HCT116 (cell line): ENCODE measurements around the gene VHLL. TPM values are rescaled to one million over a fixed set of nuclear protein-coding genes. Genes with fewer than 3 reads are reported as not detected.

Experiments
- ATAC-seq: fragments of 200-7000 bp; cut with Tn5 transposase; 2 replicates; pipeline ENCODE4 v1.9.1; 2020; ENCODE audit warnings: mild to moderate bottlenecking, moderate library complexity
- BruUV-seq: library from RNA; stranded (reverse); fragments of 400-500 nt; replicated peaks from 2 replicates; lab custom pipeline; 2021; lab: Mats Ljungman, UMichigan
- CTCF ChIA-PET: fragments of 300-600 bp; sonication (Branson Sonifier 250); formaldehyde crosslinking; loops from one replicate; lab custom pipeline; 2021; ENCODE audit warnings: antibody characterized with exemption; lab: Charles Lee
- POLR2A ChIA-PET: fragments of 300-600, 350-600 bp; sonication (Branson Sonifier 250); formaldehyde crosslinking; loops from one replicate; lab custom pipeline; 2021; ENCODE audit warnings: antibody characterized with exemption; lab: Charles Lee
- RAD21 ChIA-PET, 2 experiments: fragments of 300-600 bp; sonication (Branson Sonifier 250); formaldehyde crosslinking; loops; one replicate each; lab custom pipeline; 2023; ENCODE audit warnings: low total read pairs in 2 of 2; ENCODE audit not compliant: uncharacterized antibody in 2 of 2, unreplicated experiment in 2 of 2, low non-redundant PET in 1 of 2; lab: Charles Lee
- DNase-seq: peaks from one replicate; pipeline ENCODE4 v3.0.0-alpha.2; 2010; ENCODE audit warnings: low read depth, low spot score
- H2AFZ ChIP-seq: fragments of 200-600 bp; shearing (Covaris generic), sonication (generic); 2 replicates; pipeline ENCODE4 v1.6.1; 2017; ENCODE audit warnings: low read depth, mixed run types, mixed read lengths, antibody characterized with exemption, low read length; ENCODE audit not compliant: poor library complexity, severe bottlenecking
- H3K27ac ChIP-seq: 2 replicates; pipeline ENCODE4 v1.5.1; 2012; ENCODE audit warnings: low read depth, low read length
- H3K27me3 ChIP-seq: fragments of 200-600 bp; sonication (generic); 2 replicates; pipeline ENCODE4 v1.6.1; 2016; ENCODE audit warnings: mixed run types, low read length, mixed read lengths; ENCODE audit not compliant: insufficient read depth
- H3K36me3 ChIP-seq, 2 experiments: fragments of 200-500 bp in 1 of 2; fragments of 200-600 bp in 1 of 2; sonication (Bioruptor generic) in 1 of 2; sonication (generic) in 1 of 2; 2 replicates each; pipeline versions ENCODE4 v1.5.1 to v1.6.1; 2014 to 2016; ENCODE audit warnings: low read length in 2 of 2, inconsistent platforms in 1 of 2, mixed read lengths in 1 of 2, mixed run types in 1 of 2; ENCODE audit not compliant: insufficient read depth in 2 of 2, control insufficient read depth in 1 of 2
- H3K4me1 ChIP-seq, 2 experiments: fragments of 200-600 bp in 1 of 2; sonication (generic) in 1 of 2; 2 replicates each; pipeline versions ENCODE4 v1.5.1 to v1.6.1; 2012 to 2017; ENCODE audit warnings: low read length in 2 of 2, inconsistent platforms in 1 of 2, mild to moderate bottlenecking in 1 of 2, mixed read lengths in 1 of 2, mixed run types in 1 of 2, moderate library complexity in 1 of 2; ENCODE audit not compliant: insufficient read depth in 2 of 2, control insufficient read depth in 1 of 2
- H3K4me2 ChIP-seq: fragments of 200-600 bp; sonication (generic); 2 replicates; pipeline ENCODE4 v1.6.1; 2017; ENCODE audit warnings: mixed run types, low read length, mixed read lengths
- H3K4me3 ChIP-seq, 2 experiments: fragments of 200-600 bp in 1 of 2; sonication (generic) in 1 of 2; replicated peaks in 1 of 2; 2 replicates each; pipeline ENCODE4 v1.5.1; 2011 to 2016; ENCODE audit warnings: low read length in 2 of 2, control low read depth in 1 of 2, low read depth in 1 of 2, mild to moderate bottlenecking in 1 of 2, mixed read lengths in 1 of 2, mixed run types in 1 of 2
- H3K79me2 ChIP-seq: fragments of 200-600 bp; sonication (generic); 2 replicates; pipeline ENCODE4 v1.6.1; 2017; ENCODE audit warnings: mild to moderate bottlenecking, mixed run types, low read length, moderate library complexity, mixed read lengths; ENCODE audit not compliant: insufficient read depth
- H3K9ac ChIP-seq: fragments of 200-600 bp; sonication (generic); 2 replicates; pipeline ENCODE4 v1.6.1; 2016; ENCODE audit warnings: low read length, mixed read lengths
- H3K9me2 ChIP-seq: fragments of 200-600 bp; sonication (generic), shearing (Covaris generic); 2 replicates; pipeline ENCODE4 v1.6.1; 2017; ENCODE audit warnings: mixed run types, mild to moderate bottlenecking, moderate library complexity; ENCODE audit not compliant: insufficient read depth
- H3K9me3 ChIP-seq, 2 experiments: fragments of 200-500 bp in 1 of 2; fragments of 200-600 bp in 1 of 2; sonication (Bioruptor generic) in 1 of 2; sonication (generic) in 1 of 2; 2 replicates each; pipeline ENCODE4 v1.6.1; 2014 to 2017; ENCODE audit warnings: low read length in 2 of 2, mixed read lengths in 2 of 2, inconsistent platforms in 1 of 2, low read depth in 1 of 2, mild to moderate bottlenecking in 1 of 2, mixed run types in 1 of 2, moderate library complexity in 1 of 2; ENCODE audit not compliant: control insufficient read depth in 1 of 2, insufficient read depth in 1 of 2
- H4K20me1 ChIP-seq: fragments of 200-600 bp; sonication (generic), shearing (Covaris generic); 2 replicates; pipeline ENCODE4 v1.6.1; 2017; ENCODE audit warnings: mixed run types, mild to moderate bottlenecking, moderate library complexity; ENCODE audit not compliant: insufficient read depth
- CEBPB ChIP-seq: IDR thresholded peaks from 2 replicates; pipeline ENCODE4 v1.6.1; 2012; ENCODE audit warnings: low read depth
- CTCF ChIP-seq, 3 experiments: fragments of 200-600 bp in 1 of 3; sonication (generic) in 1 of 3; IDR thresholded peaks in 2 of 3; conservative IDR thresholded peaks in 1 of 3; 2 replicates each; pipeline ENCODE4 v1.5.1; 2012 to 2017; ENCODE audit warnings: low read depth in 2 of 3, low read length in 2 of 3, antibody characterized with exemption in 1 of 3, borderline replicate concordance in 1 of 3, control low read depth in 1 of 3, mild to moderate bottlenecking in 1 of 3, mixed read lengths in 1 of 3, mixed run types in 1 of 3, moderate library complexity in 1 of 3; ENCODE audit not compliant: insufficient read depth in 1 of 3
- MAX ChIP-seq: IDR thresholded peaks from 2 replicates; pipeline ENCODE4 v1.6.1; 2012
- POLR2A ChIP-seq: IDR thresholded peaks from 2 replicates; pipeline ENCODE4 v1.7.0; 2011; ENCODE audit warnings: borderline replicate concordance; ENCODE audit not compliant: insufficient read depth, insufficient read length; ENCODE audit errors: extremely low read depth
- RAD21 ChIP-seq: IDR thresholded peaks from 2 replicates; pipeline ENCODE4 v1.6.1; 2012; ENCODE audit warnings: low read depth, mild to moderate bottlenecking
- SIN3A ChIP-seq: IDR thresholded peaks from 2 replicates; pipeline ENCODE4 v1.6.1; 2012; ENCODE audit warnings: low read depth
- TCF7L2 ChIP-seq: IDR thresholded peaks from 2 replicates; pipeline ENCODE4 v1.7.0; 2011; ENCODE audit warnings: borderline replicate concordance, inconsistent platforms; ENCODE audit not compliant: insufficient read depth, insufficient read length; ENCODE audit errors: extremely low read depth
- ZFX ChIP-seq: fragments of 450-650 bp; IDR thresholded peaks from 2 replicates; pipeline ENCODE4 v1.6.1; 2017
- intact Hi-C: fragments of 100-400 bp; cut with micrococcal nuclease; formaldehyde crosslinking; loops from 2 replicates; pipeline ENCODE4 v1.10.0; 2022
- total RNA-seq: library from RNA; stranded (reverse); gene quantifications from one replicate; pipeline ENCODE4 v1.2.1, GENCODE V29; 2021; ENCODE audit not compliant: unreplicated experiment

The VHLL gene
- total RNA-seq, 1 experiment from 2014 or later: not detected

DNA sequence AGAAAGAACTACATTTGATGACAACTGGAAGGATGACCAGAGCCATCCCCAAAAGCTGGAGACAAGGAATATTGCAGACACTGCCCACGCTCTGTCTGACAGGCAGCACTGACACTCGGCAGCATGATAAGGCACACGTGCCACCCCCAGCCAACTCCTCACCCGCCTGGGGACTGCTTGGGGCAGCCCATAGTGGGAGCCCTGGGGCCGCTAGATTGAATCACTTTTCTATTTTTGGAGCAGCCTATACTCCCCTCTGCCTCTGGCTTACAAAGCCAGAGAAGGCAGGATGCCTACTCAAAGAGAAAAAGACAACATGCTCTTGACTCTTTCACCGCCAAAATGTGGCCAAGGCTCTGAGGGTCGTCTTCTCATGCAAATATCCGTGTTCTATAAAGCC is 17.8 kb downstream of the VHLL start:
- Histone ChIP-seq H3K36me3 (peaks cover 28 to 38% of the 10 kb centered on the region in 2 experiments), H3K4me3 (peak overlapping the region; percentile 77 to 96), H3K27me3 (no peaks in the 10 kb centered on the region), H3K4me1 (peaks cover 25 to 27% of the 10 kb centered on the region in 2 experiments), H3K9me3 (no peaks in the 10 kb centered on the region), H3K79me2 (peaks cover 58% of the 10 kb centered on the region), H3K4me2 (peak overlapping the region; percentile 91), H3K9me2 (no peaks in the 10 kb centered on the region), H3K27ac (peak overlapping the region; percentile 90), H2AFZ (no peak overlapping the region), H3K9ac (peak overlapping the region; percentile 98), H4K20me1 (peaks cover 10% of the 10 kb centered on the region; the same call in 1 of the 2 replicates)
- intact Hi-C loops: no loop called here
- ChIA-PET POLR2A (interaction anchor here (1.2 kb wide), 1 partner anchor 80 kb away, joined by 3 read pairs; no protein-coding TSS in a partner anchor), RAD21 (no interaction called here), CTCF (interaction anchor here (0.9 to 1.0 kb wide), 2 partner anchors 38 to 176 kb away, joined by 3 to 4 read pairs; no protein-coding TSS in a partner anchor)
- no peak for ATAC-seq
- no peak for DNase-seq
- TF ChIP-seq SIN3A (peak; percentile 41; the same call in 1 of the 2 replicates), TCF7L2 (no peak), RAD21 (no peak), MAX (peak; percentile 26; the same call in 1 of the 2 replicates), ZFX (no peak), CEBPB (no peak), POLR2A (no peak), CTCF (IDR thresholded peaks at IDR 0.05 in 2 of 3, conservative IDR thresholded peaks at IDR 0.05 in 1 of 3; ENCODE audit: borderline replicate concordance in 1 of 3, insufficient read depth in 1 of 3, low read depth in 2 of 3, low read length in 2 of 3) (0 out of 6 replicates have a peak, but pooled peaks of 1 of the 3 experiments have one; percentile 6)
- no TSS peak for BruUV-seq
